HepG2 (cell line): ENCODE measurements around the gene TRIM8. TPM values are rescaled to one million over a fixed set of nuclear protein-coding genes. Genes with fewer than 3 reads are reported as not detected.

Experiments
- ATAC-seq: fragments of 200-7000 bp; cut with Tn5 transposase; 3 replicates; pipeline ENCODE4 v1.9.1; 2020; ENCODE audit warnings: mild to moderate bottlenecking, moderate library complexity
- BruUV-seq: library from RNA; stranded (reverse); fragments of 400-500 nt; replicated peaks from 2 replicates; lab custom pipeline; 2021; lab: Mats Ljungman, UMichigan
- CTCF ChIA-PET: fragments of 300-600 bp; formaldehyde crosslinking; extraction: SDS; loops from one replicate; lab custom pipeline; 2021; ENCODE audit warnings: low total read pairs, inconsistent platforms, low intra/inter-chr PET ratio; lab: Yijun Ruan, JAX
- POLR2A ChIA-PET: fragments of 350-600 bp; sonication (Branson Sonifier 250); formaldehyde crosslinking; loops from one replicate; lab custom pipeline; 2020; ENCODE audit warnings: antibody characterized with exemption, inconsistent platforms; lab: Yijun Ruan, JAX
- DNase-seq: peaks from one replicate; pipeline ENCODE4 v3.0.0-alpha.2; 2015; ENCODE audit warnings: low spot score
- FAIRE-seq: peaks from 3 replicates; lab custom pipeline; 2011; peaks lifted over from hg19 to GRCh38; lab: Jason Lieb, UNC
- H2AFZ ChIP-seq: one replicate; pipeline ENCODE4 v1.6.1; 2011; ENCODE audit warnings: low read length, inconsistent platforms
- H3K27ac ChIP-seq: fragments of 300-600 bp; 3 replicates; pipeline ENCODE4 v1.8.0; 2011; ENCODE audit warnings: mixed run types, mild to moderate bottlenecking, mixed read lengths, low read length, inconsistent platforms; ENCODE audit not compliant: insufficient read depth; ENCODE audit errors: extremely low read length
- H3K27me3 ChIP-seq, 2 experiments: fragments of 200-600 bp in 1 of 2; 2 replicates in 1 of 2; 3 replicates in 1 of 2; pipeline versions ENCODE4 v1.6.0 to v1.8.0; 2011; ENCODE audit warnings: low read length in 2 of 2, mild to moderate bottlenecking in 2 of 2, moderate library complexity in 2 of 2, inconsistent platforms in 1 of 2; ENCODE audit not compliant: insufficient read depth in 2 of 2, control insufficient read depth in 1 of 2
- H3K36me3 ChIP-seq, 2 experiments: fragments of 200-600 bp in 1 of 2; replicated peaks in 1 of 2; 2 replicates in 1 of 2; 3 replicates in 1 of 2; pipeline versions ENCODE4 v1.5.1 to v1.8.0; 2011; ENCODE audit warnings: low read length in 2 of 2, inconsistent platforms in 1 of 2; ENCODE audit not compliant: insufficient read depth in 2 of 2, control insufficient read depth in 1 of 2
- H3K4me1 ChIP-seq: 2 replicates; pipeline ENCODE4 v1.5.1; 2012; ENCODE audit warnings: low read length, inconsistent platforms; ENCODE audit not compliant: insufficient read depth
- H3K4me2 ChIP-seq: 2 replicates; pipeline ENCODE4 v1.6.0; 2011; ENCODE audit warnings: low read depth, low read length, inconsistent platforms
- H3K4me3 ChIP-seq, 3 experiments: fragments of 200-600 bp in 1 of 3; sonication (generic), shearing (Covaris generic) in 1 of 3; replicated peaks in 1 of 3; 2 replicates each; pipeline ENCODE4 v1.5.1; 2011 to 2016; ENCODE audit warnings: low read length in 3 of 3, inconsistent platforms in 2 of 3, low read depth in 2 of 3, mild to moderate bottlenecking in 2 of 3, control low read depth in 1 of 3, mixed read lengths in 1 of 3; ENCODE audit not compliant: insufficient read depth in 1 of 3
- H3K79me2 ChIP-seq: one replicate; pipeline ENCODE4 v1.6.1; 2011; ENCODE audit warnings: low read length, inconsistent platforms; ENCODE audit not compliant: insufficient read depth
- H3K9ac ChIP-seq: 2 replicates; pipeline ENCODE4 v1.6.0; 2011; ENCODE audit warnings: mild to moderate bottlenecking, low read depth, low read length, inconsistent platforms; ENCODE audit not compliant: insufficient read depth
- H3K9me3 ChIP-seq: 2 replicates; pipeline ENCODE4 v1.5.1; 2012; ENCODE audit warnings: mild to moderate bottlenecking, low read length
- H4K20me1 ChIP-seq: 2 replicates; pipeline ENCODE4 v1.6.0; 2011; ENCODE audit warnings: inconsistent platforms, mild to moderate bottlenecking, low read length, moderate library complexity; ENCODE audit not compliant: insufficient read depth
- ETV5 ChIP-seq: IDR thresholded peaks from 2 replicates; pipeline ENCODE4 v1.6.1; 2018; ENCODE audit warnings: missing biosample characterization, missing genetic modification reagents, inconsistent platforms, borderline replicate concordance
- FOXA3 ChIP-seq: IDR thresholded peaks from 2 replicates; pipeline ENCODE4 v1.6.1; 2016; ENCODE audit warnings: missing genetic modification reagents, missing compliant biosample characterization
- GATAD1 ChIP-seq: IDR thresholded peaks from 2 replicates; pipeline ENCODE4 v1.6.1; 2016; ENCODE audit warnings: missing genetic modification reagents, missing compliant biosample characterization
- HDAC1 ChIP-seq: sonication (generic); formaldehyde crosslinking; IDR thresholded peaks from 2 replicates; pipeline ENCODE4 v1.5.1; 2020; ENCODE audit warnings: mild to moderate bottlenecking, missing genetic modification reagents
- KAT2B ChIP-seq: fragments of 150-350 bp; IDR thresholded peaks from 2 replicates; pipeline ENCODE4 v1.6.1; 2014; ENCODE audit warnings: low read depth, low read length, borderline replicate concordance
- PATZ1 ChIP-seq: sonication (generic); formaldehyde crosslinking; IDR thresholded peaks from 2 replicates; pipeline ENCODE4 v1.4.0; 2020; ENCODE audit warnings: missing genetic modification reagents
- SAP130 ChIP-seq: IDR thresholded peaks from 2 replicates; pipeline ENCODE4 v1.6.1; 2016; ENCODE audit warnings: low read depth
- SOX6 ChIP-seq, 2 experiments: fragments of 450-650 bp in 1 of 2; sonication (generic) in 1 of 2; formaldehyde crosslinking in 1 of 2; IDR thresholded peaks; 2 replicates each; pipeline versions ENCODE4 v1.4.0 to v1.6.1; 2017 to 2020; ENCODE audit warnings: antibody characterized with exemption in 1 of 2, mild to moderate bottlenecking in 1 of 2, missing genetic modification reagents in 1 of 2
- ZBTB38 ChIP-seq: sonication (generic); formaldehyde crosslinking; IDR thresholded peaks from 2 replicates; pipeline ENCODE4 v1.5.1; 2020; ENCODE audit warnings: mild to moderate bottlenecking, missing genetic modification reagents
- ZFP91 ChIP-seq: sonication (generic); formaldehyde crosslinking; IDR thresholded peaks from 2 replicates; pipeline ENCODE4 v1.9.0; 2022; ENCODE audit warnings: missing genetic modification reagents, mild to moderate bottlenecking, borderline replicate concordance
- ZNF136 ChIP-seq: sonication (generic); formaldehyde crosslinking; IDR thresholded peaks from 2 replicates; pipeline ENCODE4 v1.8.1; 2022; ENCODE audit warnings: low read depth, mild to moderate bottlenecking, moderate library complexity, missing genetic modification reagents
- ZNF253 ChIP-seq: sonication (generic); formaldehyde crosslinking; IDR thresholded peaks from 2 replicates; pipeline ENCODE4 v1.8.0; 2022; ENCODE audit warnings: mild to moderate bottlenecking, missing genetic modification reagents, borderline replicate concordance
- ZNF281 ChIP-seq: sonication (generic); formaldehyde crosslinking; IDR thresholded peaks from 2 replicates; pipeline ENCODE4 v1.4.0; 2020; ENCODE audit warnings: missing genetic modification reagents, borderline replicate concordance
- WGBS: methylation state at CpG from one replicate; pipeline ENCODE4 v1.1.6; 2017; ENCODE audit warnings: low lambda C conversion rate; 5-methylcytosine and 5-hydroxymethylcytosine counted together
- in situ Hi-C: cut with HindIII; loops from 2 replicates; pipeline ENCODE4 v1.10.0; 2017; ENCODE audit warnings: low pct_unique_long_range_greater_than_20kb; ENCODE audit not compliant: extremely low pct_ligation_motif_present
- intact Hi-C: fragments of 100-400 bp; cut with micrococcal nuclease; formaldehyde crosslinking; loops from one replicate; pipeline ENCODE4 v1.10.0; 2022; ENCODE audit not compliant: unreplicated experiment
- polyA plus RNA-seq, 8 experiments: library from polyadenylated mRNA; depleted of rRNA in 3 of 8; stranded (reverse) in 7 of 8; unstranded in 1 of 8; fragments of >200 nt; fragmentation: Illumina TruSeq in 4 of 8; extraction: Trizol in 4 of 8; gene quantifications; 2 replicates each; pipeline versions ENCODE4 v1.2.1 to v1.2.3, GENCODE V29; 2011 to 2016; ENCODE audit warnings: low read depth in 4 of 8, missing spikeins in 1 of 8, mixed read lengths in 1 of 8; ENCODE audit not compliant: insufficient read depth in 1 of 8
- total RNA-seq, 5 experiments: library from RNA; depleted of rRNA; stranded (reverse); fragments of >200 nt; fragmentation: Illumina TruSeq; extraction: Trizol; gene quantifications; 2 replicates each; pipeline ENCODE4 v1.2.3, GENCODE V29; 2016; ENCODE audit warnings: low read depth in 1 of 5

Gene TRIM8
- total and polyA plus RNA-seq, 2 of the 13 experiments (the other 11 are each of a cell fraction or from before 2014, with no cell fraction given): 38.9 to 66.5 TPM

DNA sequence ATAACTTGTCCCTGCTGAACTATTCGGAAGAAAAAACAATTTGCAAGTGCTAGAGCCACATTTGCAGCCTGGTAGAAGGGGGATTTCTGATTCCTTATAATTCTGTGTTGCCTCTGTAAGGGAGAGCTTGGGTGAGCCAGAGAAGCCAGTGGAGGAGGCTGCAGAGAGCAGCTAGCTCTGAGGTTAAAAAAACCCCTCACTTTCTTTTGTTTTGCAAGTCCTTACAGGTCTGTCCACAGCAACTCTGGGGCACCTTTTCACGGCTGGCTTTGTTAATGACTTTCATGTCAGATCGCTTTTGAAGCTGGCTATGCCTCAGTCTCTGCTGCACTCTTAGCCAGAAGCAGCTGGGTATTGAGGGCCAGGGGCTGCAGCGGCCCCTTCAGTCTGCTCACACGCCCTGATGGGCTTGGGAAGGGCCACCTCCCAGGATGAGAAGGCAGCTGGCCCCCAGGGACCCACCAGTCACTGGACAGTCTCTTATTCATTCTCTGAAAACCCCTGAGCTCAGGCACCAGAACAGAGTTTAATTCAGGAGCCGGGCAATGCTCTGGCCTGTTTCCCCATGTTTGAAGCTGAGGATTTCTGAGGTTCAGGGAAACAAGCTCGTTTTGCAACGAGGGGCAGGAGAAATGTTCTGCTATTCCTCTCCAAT lies 30.9 kb downstream of the TRIM8 start (continued):
- 0 out of 2 replicates have a peak, but pooled peaks have one; percentile 22 for TF ChIP-seq ZFP91

DNA sequence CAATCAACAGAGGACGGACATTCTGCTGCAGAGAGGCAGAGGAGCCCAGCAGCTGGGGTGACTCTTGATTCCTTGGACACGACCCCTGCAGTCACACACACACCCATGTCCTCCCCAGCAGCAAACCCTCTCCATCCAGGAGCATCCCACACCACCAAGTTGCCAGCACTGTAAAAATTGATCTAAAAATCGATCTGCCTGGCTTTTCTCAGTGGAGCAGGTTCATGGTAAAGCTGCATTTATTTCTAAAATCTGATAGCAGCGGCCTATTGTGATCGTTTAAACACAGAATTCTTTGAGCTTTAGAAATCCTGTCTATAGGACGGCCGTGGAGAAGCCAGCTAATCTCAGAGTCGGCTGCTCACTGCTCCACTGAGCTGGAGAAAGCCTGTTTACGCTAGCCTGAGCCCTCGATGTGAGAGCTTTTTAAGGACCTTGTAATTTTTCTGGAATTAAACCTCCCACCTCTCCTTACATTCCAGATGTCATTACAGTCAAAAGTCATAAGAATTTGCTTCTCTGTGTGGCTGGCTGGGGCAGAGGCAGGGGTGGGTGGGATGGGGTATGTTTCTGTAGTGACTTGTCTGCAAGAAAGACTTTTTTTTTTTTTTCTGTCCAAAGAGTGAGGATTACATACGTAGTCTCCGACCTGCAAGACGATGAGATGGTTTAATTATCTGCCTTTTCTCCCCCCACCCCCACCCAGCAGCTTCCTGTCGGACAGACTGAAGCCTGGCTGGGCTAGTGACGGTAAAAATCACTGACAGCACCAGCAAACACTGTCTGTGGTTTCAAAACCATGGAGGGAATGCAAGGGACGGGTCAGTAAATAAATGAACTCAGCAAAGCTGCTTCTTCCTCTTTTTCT lies 31.6 kb downstream of the TRIM8 start:
- DNase-seq (peak; percentile 79), ATAC-seq (no peak; the same call in 2 of the 3 replicates), FAIRE-seq (peak; percentile 37)
- ChIA-PET POLR2A (interaction anchor here (0.6 to 2.4 kb wide), 12 partner anchors 10 to 718 kb away, joined by 3 to 13 read pairs (median 6); partner anchors contain the start of genes ARL3 and SFXN2), CTCF (no interaction called here)
- no peaks in the 10 kb centered on the region for H3K79me2 ChIP-seq
- 8% methylated on average over 15 of the region's 16 CpGs for WGBS
- BruUV-seq: no TSS peak
- H3K4me1 ChIP-seq: peaks cover 86% of the 10 kb centered on the region
- H3K4me2 ChIP-seq: peak overlapping the region; percentile 82
- no peaks in the 10 kb centered on the region for H4K20me1 ChIP-seq
- peak overlapping the region; percentile 21 to 69 (median 24) for H3K4me3 ChIP-seq
- no peaks in the 10 kb centered on the region for H3K27me3 ChIP-seq
- H2AFZ ChIP-seq: no peak overlapping the region
- in situ Hi-C loops (loop anchor here (5.0 kb wide), 1 partner anchor 36 kb away; the partner anchor contains the start of genes ARL3 and SFXN2), intact Hi-C loops (loop anchor here (5.0 kb wide), 1 partner anchor 174 kb away; the partner anchor contains the start of genes ACTR1A and SUFU)
- H3K9me3 ChIP-seq: no peaks in the 10 kb centered on the region
- H3K9ac ChIP-seq: no peak overlapping the region
- H3K27ac ChIP-seq: no peak overlapping the region
- H3K36me3 ChIP-seq: no peaks in the 10 kb centered on the region
- TF ChIP-seq ZNF281 (CRISPR knock-in tag): peak; percentile 40; the same call in 1 of the 2 replicates
- TF ChIP-seq SAP130 (CRISPR knock-in tag): peak; percentile 65
- TF ChIP-seq PATZ1: peak; percentile 62
- peak; percentile 92 for TF ChIP-seq KAT2B
- no peak for TF ChIP-seq SOX6 (IDR thresholded peaks at IDR 0.05)
- TF ChIP-seq SOX6 (CRISPR knock-in tag; IDR thresholded peaks at IDR 0.05): no peak
- TF ChIP-seq ETV5 (CRISPR knock-in tag): peak; percentile 66; the same call in 1 of the 2 replicates
- TF ChIP-seq ZNF253 (CRISPR knock-in tag): no peak
- no peak for TF ChIP-seq ZBTB38
- no peak for TF ChIP-seq GATAD1 (CRISPR knock-in tag)
- TF ChIP-seq FOXA3: peak; percentile 30; the same call in 1 of the 2 replicates
- TF ChIP-seq HDAC1 (CRISPR knock-in tag): no peak
- no peak for TF ChIP-seq ZNF136 (CRISPR knock-in tag)
